Mesangial cell (primary cell): ENCODE data around the gene TCTA. TPM values are rescaled to one million over a fixed set of nuclear protein-coding genes. Genes with fewer than 3 reads are reported as not detected.

Experiments
- total RNA-seq: library from RNA; depleted of rRNA; stranded (reverse); fragments of >200 nt; gene quantifications from 2 replicates; pipeline ENCODE4 v1.2.3, GENCODE V29; 2015

TCTA gene, protein sequence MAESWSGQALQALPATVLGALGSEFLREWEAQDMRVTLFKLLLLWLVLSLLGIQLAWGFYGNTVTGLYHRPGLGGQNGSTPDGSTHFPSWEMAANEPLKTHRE
- total RNA-seq = 15.2 and 17.7 TPM in 2 replicates

DNA sequence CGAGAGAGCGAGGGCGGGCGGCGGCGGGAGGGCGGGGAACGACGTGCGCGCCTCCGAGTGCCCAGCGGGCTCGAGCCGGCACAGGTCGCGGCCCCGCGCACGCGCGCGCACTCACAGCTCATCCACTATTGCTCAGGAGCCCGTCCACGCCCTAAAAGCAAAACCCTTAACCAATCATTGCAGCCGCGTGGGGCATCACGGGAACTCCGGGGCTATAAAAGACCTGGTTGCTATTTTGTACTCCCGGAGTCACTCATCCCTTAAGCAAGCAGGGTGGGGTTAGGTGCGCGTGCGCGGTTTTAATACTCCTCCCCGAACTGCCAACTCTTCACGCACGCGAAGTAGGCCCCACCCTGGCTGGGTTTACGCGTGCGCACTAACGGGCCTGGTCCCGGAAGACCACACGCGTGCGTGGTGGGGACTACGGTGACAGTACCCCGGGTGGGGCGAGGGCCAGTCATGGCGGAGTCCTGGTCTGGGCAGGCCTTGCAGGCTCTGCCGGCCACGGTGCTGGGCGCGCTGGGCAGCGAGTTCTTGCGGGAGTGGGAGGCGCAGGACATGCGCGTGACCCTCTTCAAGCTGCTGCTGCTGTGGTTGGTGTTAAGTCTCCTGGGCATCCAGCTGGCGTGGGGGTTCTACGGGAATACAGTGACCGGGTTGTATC lies at the start of gene TCTA, which contains the start of gene RHOA:
Gene TCTA, plus strand, starts transcription at position 456 of the 664 bp plus-strand sequence. Its CDS starts 4 bp downstream, at position 460.
Gene RHOA, minus strand, starts transcription at position 9 of the 664 bp plus-strand sequence. CDS start 36,387 bp downstream, outside the sequence.

DNA sequence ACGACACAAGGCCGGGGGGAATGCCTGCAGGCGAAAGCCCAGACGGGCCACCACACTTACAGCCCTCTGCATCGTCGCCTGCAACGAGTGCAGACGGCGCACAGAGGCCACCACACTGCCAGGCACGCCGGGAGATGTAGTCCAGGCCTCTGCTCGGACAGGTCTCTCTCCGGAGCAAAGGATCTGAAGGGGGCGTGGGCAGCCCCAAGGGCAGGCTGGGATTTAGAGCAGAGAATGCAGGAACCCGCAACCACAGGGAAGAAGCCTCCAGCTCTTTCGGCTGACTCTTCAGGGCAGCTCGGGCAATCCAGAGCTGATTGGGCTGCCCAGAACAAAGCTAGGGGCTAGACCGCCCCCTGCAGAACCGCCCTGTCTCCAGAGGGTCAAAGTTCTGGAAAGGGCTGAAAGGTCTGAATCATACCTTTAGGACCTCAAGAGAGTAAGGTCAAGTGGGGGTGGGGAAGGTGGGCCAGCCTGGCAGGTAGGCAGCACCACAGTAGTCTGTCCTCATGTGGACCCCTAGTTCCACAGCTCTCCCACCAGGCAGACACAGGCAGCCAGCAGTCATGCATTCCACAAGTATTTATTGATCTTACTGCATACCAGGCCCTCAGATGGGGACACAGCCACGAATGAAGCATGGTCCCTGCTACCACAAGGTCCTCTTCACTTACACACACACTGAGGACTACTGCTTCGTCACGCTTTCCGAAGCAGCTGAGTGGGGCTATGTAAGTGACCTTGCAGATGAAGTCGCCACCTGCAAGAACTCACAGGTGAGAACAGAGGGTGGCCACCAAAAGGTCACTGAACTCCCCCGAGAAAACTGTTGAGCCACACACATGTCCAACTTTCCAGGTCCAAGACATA lies 10.4 kb downstream of the TCTA start, which contains the start of gene AMT:
Gene AMT, minus strand, starts transcription at position 95 of the 870 bp plus-strand sequence. Its CDS starts 23 bp downstream, at position 72.

Other genes with a start within 250 kb of the TCTA start
- 32.4 and 33.2 TPM in 2 replicates for gene CCDC71, start 246.1 kb upstream of the TCTA start, total RNA-seq
- gene KLHDC8B, start 240.8 kb upstream of the TCTA start, total RNA-seq = 10.1 and 37.6 TPM in 2 replicates
- gene C3orf62, start 135.2 kb upstream of the TCTA start, total RNA-seq = 0.33 and 0.76 TPM in 2 replicates
- gene USP4, start 72.4 kb upstream of the TCTA start, total RNA-seq = 12.5 and 15.1 TPM in 2 replicates
- gene GPX1, start 54.1 kb upstream of the TCTA start, total RNA-seq = 516 and 726 TPM in 2 replicates
- gene RHOA, start 447 bp upstream of the TCTA start, total RNA-seq = 330 and 483 TPM in 2 replicates
- 0.65 and 6.3 TPM in 2 replicates for gene AMT, start 10.1 kb downstream of the TCTA start, total RNA-seq
- 4.4 and 10.1 TPM in 2 replicates for gene NICN1, start 16.9 kb downstream of the TCTA start, total RNA-seq
- gene DAG1, start 57.8 kb downstream of the TCTA start, total RNA-seq = 95.2 and 104 TPM in 2 replicates
- 0.33 and 1.1 TPM in 2 replicates for gene BSN, start 142.1 kb downstream of the TCTA start, total RNA-seq